GM23248 (cell line): ENCODE data around the gene ACKR3.

Experiments used
- EZH2 ChIP-seq: fragments of 200-600 bp; sonication (generic); IDR thresholded peaks from 2 replicates; pipeline ENCODE4 v1.6.1; 2018; ENCODE audit warnings: antibody characterized with exemption, mild to moderate bottlenecking; ENCODE audit not compliant: insufficient read depth, poor library complexity, severe bottlenecking
- EZH2phosphoT487 ChIP-seq: fragments of 200-600 bp; sonication (generic); IDR thresholded peaks from 2 replicates; pipeline ENCODE4 v1.6.1; 2018; ENCODE audit warnings: antibody characterized with exemption, moderate library complexity, mild to moderate bottlenecking, low read depth; ENCODE audit not compliant: insufficient read depth

DNA sequence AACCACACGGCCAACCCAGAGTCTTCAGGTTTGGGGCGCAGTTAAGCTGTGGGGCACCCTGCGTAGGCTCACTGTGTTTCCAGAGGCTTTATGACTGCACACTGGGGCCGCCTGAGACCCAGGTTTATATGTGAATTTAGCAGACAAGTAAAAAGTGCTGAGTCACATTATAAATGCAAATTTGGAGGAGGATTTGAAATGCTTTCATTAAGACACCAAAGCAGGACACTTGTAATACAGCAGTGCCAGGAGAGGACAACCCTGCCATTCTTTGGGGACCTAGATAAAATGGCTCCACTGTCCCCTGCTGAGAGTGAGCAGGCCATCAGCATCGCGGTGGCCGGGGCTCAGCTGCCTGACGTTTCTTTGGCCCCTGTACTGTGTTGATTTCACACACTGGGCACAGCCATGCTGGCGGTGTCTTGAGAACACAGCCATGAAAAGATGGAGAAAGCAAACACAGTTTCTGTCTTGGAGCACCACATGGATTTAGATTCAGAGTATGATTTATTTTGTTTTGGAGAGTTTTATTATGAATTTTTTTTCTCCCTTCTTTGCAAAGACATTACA, 10.2 kb downstream of the ACKR3 start:
- TF ChIP-seq EZH2phosphoT487 (no peak), EZH2 (no peak)
